ENCODE measurements around the gene LBR.

The LBR gene

DNA sequence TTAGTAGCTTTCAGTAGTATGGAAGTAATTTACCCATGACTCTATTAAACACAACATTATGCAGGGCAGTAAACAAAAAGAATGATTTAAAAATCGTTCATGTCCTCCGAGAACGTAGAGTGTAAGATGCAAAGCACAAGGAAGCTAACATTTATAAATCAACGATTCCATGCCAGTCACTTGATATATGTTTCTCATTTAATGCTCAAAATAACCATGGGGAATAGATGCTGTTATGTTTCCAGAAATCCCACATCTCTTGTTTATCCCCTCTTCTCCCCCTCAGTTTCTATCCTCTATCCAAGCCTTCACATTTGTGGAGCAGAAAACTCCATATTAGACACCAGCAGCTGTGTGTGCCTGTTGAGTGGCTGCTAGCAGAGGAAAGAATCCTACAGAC, 52.8 kb downstream of the LBR start:
- H3K4me2 ChIP-seq (ENCODE audit: low read depth, low read length, poor library complexity, severe bottlenecking), result no peak overlapping the region
- no peaks in the 10 kb centered on the region for H3K79me2 ChIP-seq (ENCODE audit: insufficient read depth, low read length)
- H3K4me1 ChIP-seq (ENCODE audit: insufficient read depth, low read length, poor library complexity, severe bottlenecking), result no peaks in the 10 kb centered on the region
- no peak overlapping the region for H3K4me3 ChIP-seq (ENCODE audit: low read length, poor library complexity, severe bottlenecking)
- no peaks in the 10 kb centered on the region for H3K9me2 ChIP-seq (replicated peaks; ENCODE audit: low read depth, low read length)
- H3F3A ChIP-seq (ENCODE audit: low read depth), result no peaks in the 10 kb centered on the region
- H3K9me3 ChIP-seq (ENCODE audit: insufficient read depth, low read depth, low read length), result no peaks in the 10 kb centered on the region
- H2AFZ ChIP-seq (ENCODE audit: low read length), result no peak overlapping the region
- no peak overlapping the region for H3K9ac ChIP-seq (ENCODE audit: low read depth, low read length, poor library complexity, severe bottlenecking)
- H3K36me3 ChIP-seq (ENCODE audit: insufficient read depth, low read length), result no peaks in the 10 kb centered on the region
- TF ChIP-seq EZH2phosphoT487 (IDR thresholded peaks at IDR 0.05; ENCODE audit: borderline replicate concordance) (no peak), CTCF (conservative IDR thresholded peaks at IDR 0.05; ENCODE audit: low read length) (no peak)
- H3K27me3 ChIP-seq (ENCODE audit: insufficient read depth, low read length, poor library complexity, severe bottlenecking), result no peaks in the 10 kb centered on the region
- no peaks in the 10 kb centered on the region for H4K20me1 ChIP-seq (ENCODE audit: insufficient read depth, low read length, poor library complexity, severe bottlenecking)

GRCh38 chr1:225373155-225373554, 54.7 kb downstream of the LBR start:
- Histone ChIP-seq H3K9me2 (replicated peaks; ENCODE audit: low read depth, low read length) (no peaks in the 10 kb centered on the region), H3K27me3 (ENCODE audit: insufficient read depth, low read length, poor library complexity, severe bottlenecking) (no peaks in the 10 kb centered on the region), H3F3A (ENCODE audit: low read depth) (no peaks in the 10 kb centered on the region), H3K4me3 (ENCODE audit: low read length, poor library complexity, severe bottlenecking) (no peak overlapping the region), H3K36me3 (ENCODE audit: insufficient read depth, low read length) (no peaks in the 10 kb centered on the region), H3K9ac (ENCODE audit: low read depth, low read length, poor library complexity, severe bottlenecking) (no peak overlapping the region), H2AFZ (ENCODE audit: low read length) (no peak overlapping the region), H3K9me3 (ENCODE audit: insufficient read depth, low read depth, low read length) (no peaks in the 10 kb centered on the region), H3K79me2 (ENCODE audit: insufficient read depth, low read length) (no peaks in the 10 kb centered on the region), H3K4me1 (ENCODE audit: insufficient read depth, low read length, poor library complexity, severe bottlenecking) (no peaks in the 10 kb centered on the region), H3K4me2 (ENCODE audit: low read depth, low read length, poor library complexity, severe bottlenecking) (no peak overlapping the region), H4K20me1 (ENCODE audit: insufficient read depth, low read length, poor library complexity, severe bottlenecking) (no peaks in the 10 kb centered on the region)
- no peak for TF ChIP-seq CTCF (conservative IDR thresholded peaks at IDR 0.05; ENCODE audit: low read length)
- no peak for TF ChIP-seq EZH2phosphoT487 (IDR thresholded peaks at IDR 0.05; ENCODE audit: borderline replicate concordance)

DNA sequence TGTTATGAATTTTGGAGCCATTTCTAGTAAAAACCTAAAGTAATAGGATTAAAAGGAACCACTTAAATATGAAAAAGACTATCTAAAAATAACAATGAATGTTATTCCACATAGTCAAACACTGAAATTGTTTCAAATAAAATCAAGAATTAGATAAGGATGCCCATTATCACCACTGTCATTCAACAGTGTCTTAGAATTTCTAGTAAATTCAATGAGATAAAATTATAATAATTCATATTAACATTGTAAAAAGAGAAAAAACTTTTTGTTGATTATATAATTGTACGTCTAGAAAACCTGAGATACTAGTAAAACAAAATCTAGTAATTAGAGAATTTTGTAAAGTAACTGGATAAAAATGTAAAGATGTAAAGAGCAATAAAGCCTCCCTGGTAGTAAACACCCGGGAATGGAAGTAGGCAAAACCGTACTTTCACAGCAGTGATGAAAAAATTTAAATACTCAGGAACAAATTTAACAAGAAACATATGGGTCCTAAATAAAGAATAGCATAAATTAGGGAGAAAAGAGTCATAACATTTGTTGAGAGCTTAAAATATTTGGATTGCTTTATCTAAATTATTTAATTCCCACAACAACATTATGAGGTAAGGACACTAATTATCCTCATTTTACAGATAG, 56.4 kb downstream of the LBR start:
- H3K9me3 ChIP-seq (ENCODE audit: insufficient read depth, low read depth, low read length), result no peaks in the 10 kb centered on the region
- no peaks in the 10 kb centered on the region for H3K4me1 ChIP-seq (ENCODE audit: insufficient read depth, low read length, poor library complexity, severe bottlenecking)
- H3K9me2 ChIP-seq (replicated peaks; ENCODE audit: low read depth, low read length), result no peaks in the 10 kb centered on the region
- no peak overlapping the region for H3K4me2 ChIP-seq (ENCODE audit: low read depth, low read length, poor library complexity, severe bottlenecking)
- H2AFZ ChIP-seq (ENCODE audit: low read length), result no peak overlapping the region
- H3K9ac ChIP-seq (ENCODE audit: low read depth, low read length, poor library complexity, severe bottlenecking), result no peak overlapping the region
- no peak for TF ChIP-seq EZH2phosphoT487 (IDR thresholded peaks at IDR 0.05; ENCODE audit: borderline replicate concordance)
- TF ChIP-seq CTCF (conservative IDR thresholded peaks at IDR 0.05; ENCODE audit: low read length), result no peak
- no peaks in the 10 kb centered on the region for H4K20me1 ChIP-seq (ENCODE audit: insufficient read depth, low read length, poor library complexity, severe bottlenecking)
- H3F3A ChIP-seq (ENCODE audit: low read depth), result no peaks in the 10 kb centered on the region
- no peak overlapping the region for H3K4me3 ChIP-seq (ENCODE audit: low read length, poor library complexity, severe bottlenecking)
- H3K27me3 ChIP-seq (ENCODE audit: insufficient read depth, low read length, poor library complexity, severe bottlenecking), result no peaks in the 10 kb centered on the region
- no peaks in the 10 kb centered on the region for H3K79me2 ChIP-seq (ENCODE audit: insufficient read depth, low read length)
- no peaks in the 10 kb centered on the region for H3K36me3 ChIP-seq (ENCODE audit: insufficient read depth, low read length)
